ENCODE measurements around the gene SPATS2.

DNA sequence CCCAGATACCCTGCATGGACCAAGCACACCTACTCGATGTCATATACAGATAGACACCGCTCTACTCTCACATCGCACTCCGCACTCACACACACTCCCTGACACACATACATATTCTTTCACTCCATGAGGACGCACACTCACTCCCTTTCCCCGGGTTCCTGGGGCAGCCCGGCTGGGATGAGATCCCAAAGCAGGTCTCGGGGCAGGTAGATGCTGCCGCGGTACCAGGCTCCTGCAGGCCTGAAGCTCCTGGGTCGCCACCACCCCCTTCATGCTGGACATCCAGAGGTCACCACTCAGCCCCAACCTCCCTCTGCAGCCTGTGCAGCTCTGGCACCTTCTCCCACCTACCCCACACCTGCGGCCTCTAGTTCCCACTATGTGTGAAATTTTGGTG is 32.6 kb upstream of the SPATS2 start:
- no peak for TF ChIP-seq POLR2A (IDR thresholded peaks at IDR 0.05)
- TF ChIP-seq, protein P1, sequence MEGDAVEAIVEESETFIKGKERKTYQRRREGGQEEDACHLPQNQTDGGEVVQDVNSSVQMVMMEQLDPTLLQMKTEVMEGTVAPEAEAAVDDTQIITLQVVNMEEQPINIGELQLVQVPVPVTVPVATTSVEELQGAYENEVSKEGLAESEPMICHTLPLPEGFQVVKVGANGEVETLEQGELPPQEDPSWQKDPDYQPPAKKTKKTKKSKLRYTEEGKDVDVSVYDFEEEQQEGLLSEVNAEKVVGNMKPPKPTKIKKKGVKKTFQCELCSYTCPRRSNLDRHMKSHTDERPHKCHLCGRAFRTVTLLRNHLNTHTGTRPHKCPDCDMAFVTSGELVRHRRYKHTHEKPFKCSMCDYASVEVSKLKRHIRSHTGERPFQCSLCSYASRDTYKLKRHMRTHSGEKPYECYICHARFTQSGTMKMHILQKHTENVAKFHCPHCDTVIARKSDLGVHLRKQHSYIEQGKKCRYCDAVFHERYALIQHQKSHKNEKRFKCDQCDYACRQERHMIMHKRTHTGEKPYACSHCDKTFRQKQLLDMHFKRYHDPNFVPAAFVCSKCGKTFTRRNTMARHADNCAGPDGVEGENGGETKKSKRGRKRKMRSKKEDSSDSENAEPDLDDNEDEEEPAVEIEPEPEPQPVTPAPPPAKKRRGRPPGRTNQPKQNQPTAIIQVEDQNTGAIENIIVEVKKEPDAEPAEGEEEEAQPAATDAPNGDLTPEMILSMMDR (IDR thresholded peaks at IDR 0.05), result no peak

All from lower leg skin (tissue), 3 donors.